ENCODE measurements around the gene PTP4A2. TPM values are rescaled to one million over a fixed set of nuclear protein-coding genes. Genes with fewer than 3 reads are reported as not detected.
A peak's percentile ranks its signal among the peaks of the same experiment; 100 is the strongest.

PTP4A2 gene
- total and polyA plus RNA-seq, 10 of the 15 experiments (the other 5 are each of a cell fraction or from before 2014, with no cell fraction given): 180 to 909 (median 375) TPM

DNA sequence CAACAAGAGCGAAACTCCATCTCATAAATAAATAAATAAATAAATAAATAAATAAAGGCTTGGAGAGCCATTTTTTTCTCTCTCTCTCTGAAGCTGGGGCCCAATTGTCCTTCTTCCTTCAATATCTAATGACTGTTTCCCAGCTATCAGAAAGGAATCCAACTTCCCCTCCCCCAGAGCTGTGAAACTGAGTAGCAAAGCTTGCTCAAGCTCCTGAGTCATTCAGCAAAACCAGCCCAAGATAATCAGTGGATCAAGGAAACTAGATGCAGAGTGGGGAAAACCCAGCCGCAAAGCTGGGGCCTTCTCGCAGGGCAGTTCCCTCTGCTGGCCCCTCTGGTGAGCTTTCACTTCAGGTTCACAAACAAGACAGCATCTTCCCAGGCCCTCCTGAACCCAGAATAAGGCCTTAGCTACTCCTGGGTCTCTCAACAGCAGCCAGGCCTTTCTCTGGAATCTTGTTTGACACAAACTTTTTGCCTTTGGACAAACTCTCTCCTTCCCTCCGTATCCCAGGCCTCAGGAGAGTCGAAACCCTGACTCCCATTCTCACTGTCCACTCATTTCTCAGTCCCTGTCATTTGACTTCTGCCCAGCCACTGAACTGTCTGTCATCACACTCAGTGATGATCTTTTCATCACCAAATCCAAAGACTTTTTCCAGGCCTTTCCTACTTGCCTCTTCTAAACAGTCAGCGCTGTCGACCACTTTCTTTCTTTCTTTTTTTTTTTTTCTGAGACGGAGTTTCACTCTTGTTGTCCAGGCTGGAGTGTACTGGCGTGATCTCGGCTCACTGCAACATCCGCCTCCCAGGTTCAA, 18.0 kb upstream of the PTP4A2 start (continued):
- TF ChIP-seq CEBPB (IDR thresholded peaks at IDR 0.05; ENCODE audit: borderline replicate concordance in 1 of 2, low read depth in 2 of 2, low read length in 2 of 2): peak in 1 of 2 experiments; percentile 62; a peak in 1 of 4 replicates
- TF ChIP-seq ZSCAN29 (IDR thresholded peaks at IDR 0.05): 0 out of 2 replicates have a peak, but pooled peaks have one; percentile 52
- TF ChIP-seq PAX5 (IDR thresholded peaks at IDR 0.05; ENCODE audit: borderline replicate concordance, low read depth, low read length): peak; percentile 92
- TF ChIP-seq, protein P1, sequence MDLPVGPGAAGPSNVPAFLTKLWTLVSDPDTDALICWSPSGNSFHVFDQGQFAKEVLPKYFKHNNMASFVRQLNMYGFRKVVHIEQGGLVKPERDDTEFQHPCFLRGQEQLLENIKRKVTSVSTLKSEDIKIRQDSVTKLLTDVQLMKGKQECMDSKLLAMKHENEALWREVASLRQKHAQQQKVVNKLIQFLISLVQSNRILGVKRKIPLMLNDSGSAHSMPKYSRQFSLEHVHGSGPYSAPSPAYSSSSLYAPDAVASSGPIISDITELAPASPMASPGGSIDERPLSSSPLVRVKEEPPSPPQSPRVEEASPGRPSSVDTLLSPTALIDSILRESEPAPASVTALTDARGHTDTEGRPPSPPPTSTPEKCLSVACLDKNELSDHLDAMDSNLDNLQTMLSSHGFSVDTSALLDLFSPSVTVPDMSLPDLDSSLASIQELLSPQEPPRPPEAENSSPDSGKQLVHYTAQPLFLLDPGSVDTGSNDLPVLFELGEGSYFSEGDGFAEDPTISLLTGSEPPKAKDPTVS (IDR thresholded peaks at IDR 0.05; ENCODE audit: low read depth, low read length): no peak; the same call in 1 of the 2 replicates
- TF ChIP-seq SIN3A (IDR thresholded peaks at IDR 0.05; ENCODE audit: low read depth, low read length): no peak
- TF ChIP-seq POU2F2 (IDR thresholded peaks at IDR 0.05; ENCODE audit: borderline replicate concordance, low read depth, low read length): peak; percentile 89; the same call in 2 of the 3 replicates
- TF ChIP-seq ZBED1 (IDR thresholded peaks at IDR 0.05; ENCODE audit: borderline replicate concordance): peak; percentile 83; the same call in 1 of the 2 replicates
- TF ChIP-seq JUNB (IDR thresholded peaks at IDR 0.05): peak; percentile 83
- peak; percentile 91 for TF ChIP-seq TBL1XR1 (IDR thresholded peaks at IDR 0.05; ENCODE audit: low read depth, low read length)

Data from GM12878 (cell line).